Endothelial cell of umbilical vein (primary cell): ENCODE data around the gene KCNJ15. TPM values are rescaled to one million over a fixed set of nuclear protein-coding genes. Genes with fewer than 3 reads are reported as not detected.

Experiments used
- BruUV-seq: library from RNA; stranded (reverse); fragments of 400-500 nt; replicated peaks from 2 replicates; lab custom pipeline; 2021; lab: Mats Ljungman, UMichigan
- CTCF ChIA-PET: fragments of 300-600, 350-600 bp; sonication (Branson Sonifier 250); formaldehyde crosslinking; loops from one replicate; lab custom pipeline; 2021; ENCODE audit warnings: antibody characterized with exemption, inconsistent platforms; lab: Charles Lee
- POLR2A ChIA-PET: fragments of 300-600, 350-600 bp; sonication (Branson Sonifier 250); formaldehyde crosslinking; loops from one replicate; lab custom pipeline; 2021; ENCODE audit warnings: antibody characterized with exemption, inconsistent platforms; lab: Charles Lee
- DNase-seq: peaks from one replicate; pipeline ENCODE4 v3.0.0-alpha.2; 2011; ENCODE audit warnings: low read depth, low spot score
- FAIRE-seq: peaks from 2 replicates; lab custom pipeline; 2011; peaks lifted over from hg19 to GRCh38; lab: Jason Lieb, UNC
- H2AFZ ChIP-seq: 2 replicates; pipeline ENCODE4 v1.6.0; 2012; ENCODE audit warnings: low read depth, low read length, control low read depth, inconsistent platforms
- H3K27ac ChIP-seq: 2 replicates; pipeline ENCODE4 v1.5.1; 2011; ENCODE audit warnings: low read depth, mild to moderate bottlenecking, control low read depth, low read length, moderate library complexity; ENCODE audit not compliant: insufficient read depth
- H3K27me3 ChIP-seq, 2 experiments: 2 replicates each; pipeline versions ENCODE4 v1.6.0 to v1.6.1; 2011; ENCODE audit warnings: low read length in 2 of 2, mixed read lengths in 1 of 2; ENCODE audit not compliant: control insufficient read depth in 2 of 2, insufficient read depth in 2 of 2
- H3K36me3 ChIP-seq, 2 experiments: 2 replicates in 1 of 2; 3 replicates in 1 of 2; pipeline ENCODE4 v1.5.1; 2011; ENCODE audit warnings: low read length in 2 of 2, mild to moderate bottlenecking in 1 of 2, moderate library complexity in 1 of 2; ENCODE audit not compliant: control insufficient read depth in 2 of 2, insufficient read depth in 2 of 2; ENCODE audit errors: extremely low read depth in 1 of 2
- H3K4me1 ChIP-seq: 3 replicates; pipeline ENCODE4 v1.5.1; 2011; ENCODE audit warnings: mild to moderate bottlenecking, low read length; ENCODE audit not compliant: control insufficient read depth, insufficient read depth; ENCODE audit errors: extremely low read depth
- H3K4me2 ChIP-seq: 2 replicates; pipeline ENCODE4 v1.6.1; 2011; ENCODE audit warnings: low read length, control low read depth, mixed read lengths; ENCODE audit not compliant: insufficient read depth
- H3K4me3 ChIP-seq, 3 experiments: fragments of 200-600 bp in 1 of 3; sonication (generic), shearing (Covaris generic) in 1 of 3; replicated peaks in 1 of 3; 2 replicates each; pipeline ENCODE4 v1.5.1; 2011 to 2016; ENCODE audit warnings: control low read depth in 3 of 3, low read length in 3 of 3, mild to moderate bottlenecking in 2 of 3, inconsistent platforms in 1 of 3, low read depth in 1 of 3, moderate library complexity in 1 of 3; ENCODE audit not compliant: insufficient read depth in 1 of 3
- H3K79me2 ChIP-seq: 2 replicates; pipeline ENCODE4 v1.6.0; 2012; ENCODE audit warnings: low read length, inconsistent platforms; ENCODE audit not compliant: control insufficient read depth, insufficient read depth
- H3K9ac ChIP-seq: replicated peaks from 2 replicates; pipeline ENCODE3; 2011; ENCODE audit warnings: low read length, control low read depth; ENCODE audit not compliant: insufficient read depth; ENCODE audit errors: extremely low read depth
- H3K9me1 ChIP-seq: replicated peaks from 3 replicates; pipeline ENCODE4 v1.6.0; 2011; ENCODE audit warnings: mild to moderate bottlenecking, low read length; ENCODE audit not compliant: control insufficient read depth, insufficient read depth; ENCODE audit errors: extremely low read depth
- H3K9me3 ChIP-seq: replicated peaks from 2 replicates; pipeline ENCODE4 v1.5.1; 2012; ENCODE audit warnings: low read length, inconsistent platforms; ENCODE audit not compliant: control insufficient read depth, insufficient read depth
- H4K20me1 ChIP-seq: replicated peaks from 2 replicates; pipeline ENCODE3; 2011; ENCODE audit warnings: mild to moderate bottlenecking, low read length; ENCODE audit not compliant: control insufficient read depth, insufficient read depth; ENCODE audit errors: extremely low read depth
- EZH2 ChIP-seq: IDR thresholded peaks from 2 replicates; pipeline ENCODE4 v1.6.1; 2012; ENCODE audit warnings: borderline replicate concordance, low read depth, mild to moderate bottlenecking, moderate library complexity, low read length, inconsistent platforms; ENCODE audit not compliant: severe bottlenecking
- FOS ChIP-seq: IDR thresholded peaks from 2 replicates; pipeline ENCODE4 v1.6.1; 2011; ENCODE audit warnings: mild to moderate bottlenecking, low read length, moderate library complexity, borderline replicate concordance; ENCODE audit not compliant: insufficient read depth
- GATA2 ChIP-seq: IDR thresholded peaks from 2 replicates; pipeline ENCODE4 v1.7.0; 2011; ENCODE audit warnings: low read depth, mild to moderate bottlenecking, moderate library complexity, mixed read lengths, low read length; ENCODE audit not compliant: insufficient read length, insufficient read depth
- JUN ChIP-seq: IDR thresholded peaks from 2 replicates; pipeline ENCODE4 v1.6.1; 2011; ENCODE audit warnings: borderline replicate concordance, low read depth; ENCODE audit not compliant: insufficient read length, insufficient read depth
- MYC ChIP-seq: IDR thresholded peaks from one replicate; pipeline ENCODE4 v1.6.1; 2011; ENCODE audit warnings: mild to moderate bottlenecking, low read depth, low read length
- POLR2A ChIP-seq: IDR thresholded peaks from 2 replicates; pipeline ENCODE4 v1.6.1; 2012; ENCODE audit warnings: low read depth, mild to moderate bottlenecking, control low read depth, low read length
- POLR2AphosphoS5 ChIP-seq: IDR thresholded peaks from 2 replicates; pipeline ENCODE4 v1.6.1; 2012; ENCODE audit warnings: low read depth, mild to moderate bottlenecking, control low read depth, low read length, moderate library complexity; ENCODE audit not compliant: insufficient read depth
- dilution Hi-C: fragments of 300-500 bp; cut with MboI; formaldehyde crosslinking; loops from one replicate; pipeline ENCODE4 v1.15.0; 2019; ENCODE audit warnings: low sequenced_read_pairs; ENCODE audit not compliant: extremely low pct_ligation_motif_present
- intact Hi-C: fragments of 100-400 bp; cut with micrococcal nuclease; formaldehyde crosslinking; loops from one replicate; pipeline ENCODE4 v1.10.0; 2022
- polyA plus RNA-seq, 4 experiments: library from polyadenylated mRNA; depleted of rRNA in 3 of 4; stranded (reverse) in 3 of 4; unstranded in 1 of 4; fragments of >200 nt; gene quantifications; 2 replicates each; pipeline versions ENCODE4 v1.2.1 to v1.2.3, GENCODE V29; 2011 to 2012; ENCODE audit warnings: missing spikeins in 1 of 4
- total RNA-seq: library from RNA; stranded (reverse); gene quantifications from 2 replicates; pipeline ENCODE4 v1.2.3, GENCODE V29; 2021
- TF ChIP-seq, protein P1 (sequence below): IDR thresholded peaks from 2 replicates; pipeline ENCODE4 v1.6.1; 2011; ENCODE audit not compliant: insufficient read depth, insufficient read length
- TF ChIP-seq, protein P2 (sequence below), 2 donors: IDR thresholded peaks; 1 replicate in 1 of 2; 2 replicates in 1 of 2; pipeline ENCODE4 v1.5.1; 2011; ENCODE audit warnings: low read length in 2 of 2, mild to moderate bottlenecking in 2 of 2, moderate library complexity in 2 of 2, control low read depth in 1 of 2, inconsistent platforms in 1 of 2, low read depth in 1 of 2; ENCODE audit not compliant: insufficient read depth in 1 of 2; ENCODE audit errors: extremely low read depth in 1 of 2

KCNJ15 gene
- total and polyA plus RNA-seq, 2 donors (not counting 3 experiments of a cell fraction or from before 2014, with no cell fraction given): 1.4 to 1.5 TPM

- FAIRE-seq (no peak), DNase-seq (no peak)
- CTCF ChIA-PET: interaction anchor here (1.0 kb wide), 1 partner anchor 10 kb away, joined by 3 read pairs; no protein-coding TSS in a partner anchor
- no TSS peak for BruUV-seq
- H3K9ac ChIP-seq: no peak overlapping the region
- H3K9me3 ChIP-seq: no peaks in the 10 kb centered on the region
- H3K36me3 ChIP-seq: no peaks in the 10 kb centered on the region
- no peak overlapping the region for H3K4me2 ChIP-seq
- H3K79me2 ChIP-seq: no peaks in the 10 kb centered on the region
- no peaks in the 10 kb centered on the region for H4K20me1 ChIP-seq
- peaks cover 0 to 10% of the 10 kb centered on the region in 2 experiments for H3K27me3 ChIP-seq
- no peaks in the 10 kb centered on the region for H3K4me1 ChIP-seq
- no peak overlapping the region for H3K27ac ChIP-seq
- POLR2A ChIA-PET: no interaction called here
- dilution Hi-C loops (no loop called here), intact Hi-C loops (no loop called here)
- no peak overlapping the region for H3K4me3 ChIP-seq
- H2AFZ ChIP-seq: no peak overlapping the region
- H3K9me1 ChIP-seq: no peaks in the 10 kb centered on the region
- TF ChIP-seq JUN (no peak), EZH2 (no peak), FOS (no peak), MYC (no peak), GATA2 (no peak), POLR2A (no peak), POLR2AphosphoS5 (no peak)
- TF ChIP-seq, protein P1, sequence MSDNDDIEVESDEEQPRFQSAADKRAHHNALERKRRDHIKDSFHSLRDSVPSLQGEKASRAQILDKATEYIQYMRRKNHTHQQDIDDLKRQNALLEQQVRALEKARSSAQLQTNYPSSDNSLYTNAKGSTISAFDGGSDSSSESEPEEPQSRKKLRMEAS: no peak
- TF ChIP-seq, protein P2, sequence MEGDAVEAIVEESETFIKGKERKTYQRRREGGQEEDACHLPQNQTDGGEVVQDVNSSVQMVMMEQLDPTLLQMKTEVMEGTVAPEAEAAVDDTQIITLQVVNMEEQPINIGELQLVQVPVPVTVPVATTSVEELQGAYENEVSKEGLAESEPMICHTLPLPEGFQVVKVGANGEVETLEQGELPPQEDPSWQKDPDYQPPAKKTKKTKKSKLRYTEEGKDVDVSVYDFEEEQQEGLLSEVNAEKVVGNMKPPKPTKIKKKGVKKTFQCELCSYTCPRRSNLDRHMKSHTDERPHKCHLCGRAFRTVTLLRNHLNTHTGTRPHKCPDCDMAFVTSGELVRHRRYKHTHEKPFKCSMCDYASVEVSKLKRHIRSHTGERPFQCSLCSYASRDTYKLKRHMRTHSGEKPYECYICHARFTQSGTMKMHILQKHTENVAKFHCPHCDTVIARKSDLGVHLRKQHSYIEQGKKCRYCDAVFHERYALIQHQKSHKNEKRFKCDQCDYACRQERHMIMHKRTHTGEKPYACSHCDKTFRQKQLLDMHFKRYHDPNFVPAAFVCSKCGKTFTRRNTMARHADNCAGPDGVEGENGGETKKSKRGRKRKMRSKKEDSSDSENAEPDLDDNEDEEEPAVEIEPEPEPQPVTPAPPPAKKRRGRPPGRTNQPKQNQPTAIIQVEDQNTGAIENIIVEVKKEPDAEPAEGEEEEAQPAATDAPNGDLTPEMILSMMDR (IDR thresholded peaks at IDR 0.05; ENCODE audit: extremely low read depth in 1 of 2, insufficient read depth in 1 of 2, low read depth in 1 of 2, low read length in 2 of 2): no peak
These were observed 27.4 kb downstream of the KCNJ15 start for GRCh38 chr21:38284216-38284615.
